Measurements from ENCODE around the gene SNAI1. TPM values are rescaled to one million over a fixed set of nuclear protein-coding genes. Genes with fewer than 3 reads are reported as not detected.
"Not testable (repeated sequence)": the region's sequence is repeated elsewhere in the genome, so short reads cannot be mapped to it uniquely, and the experiment has no call there.

Gene SNAI1
- total RNA-seq, 1 donor: 2.7 TPM

DNA sequence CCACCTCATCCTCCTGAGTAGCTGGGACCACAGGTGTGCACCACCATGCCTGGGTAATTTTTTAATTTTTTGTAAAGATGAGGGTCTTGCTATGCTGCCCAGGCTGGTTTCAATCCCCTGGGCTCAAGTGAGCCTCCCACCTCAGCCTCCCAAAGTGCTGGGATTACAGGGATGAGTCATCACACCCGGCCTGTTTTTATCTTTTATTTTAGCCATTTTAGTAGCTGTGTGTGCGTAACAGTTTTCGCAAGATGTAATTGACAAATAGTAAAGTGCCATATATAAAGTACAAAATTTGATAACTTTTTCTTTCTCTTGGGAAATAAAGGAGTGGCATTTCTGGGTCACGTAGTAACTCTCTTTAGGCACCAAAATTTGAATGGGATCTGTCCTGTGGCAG, 21.4 kb downstream of the SNAI1 start:
- DNase-seq (ENCODE audit: low read depth): no peak
- no peak for TF ChIP-seq CTCF (IDR thresholded peaks at IDR 0.05; ENCODE audit: insufficient read depth, low read length)
- H3K4me3 ChIP-seq (ENCODE audit: low read depth, low read length): no peak overlapping the region

- no peak for TF ChIP-seq CTCF (IDR thresholded peaks at IDR 0.05; ENCODE audit: insufficient read depth, low read length)
- no peak overlapping the region for H3K4me3 ChIP-seq (ENCODE audit: low read depth, low read length)
- no peak for DNase-seq (ENCODE audit: low read depth)
These were observed 22.7 kb downstream of the SNAI1 start for GRCh38 chr20:50005471-50005981.

- no peak for DNase-seq (ENCODE audit: low read depth)
- TF ChIP-seq CTCF (IDR thresholded peaks at IDR 0.05; ENCODE audit: insufficient read depth, low read length): no peak
These were observed 24.6 kb downstream of the SNAI1 start for GRCh38 chr20:50007369-50007768.

DNA sequence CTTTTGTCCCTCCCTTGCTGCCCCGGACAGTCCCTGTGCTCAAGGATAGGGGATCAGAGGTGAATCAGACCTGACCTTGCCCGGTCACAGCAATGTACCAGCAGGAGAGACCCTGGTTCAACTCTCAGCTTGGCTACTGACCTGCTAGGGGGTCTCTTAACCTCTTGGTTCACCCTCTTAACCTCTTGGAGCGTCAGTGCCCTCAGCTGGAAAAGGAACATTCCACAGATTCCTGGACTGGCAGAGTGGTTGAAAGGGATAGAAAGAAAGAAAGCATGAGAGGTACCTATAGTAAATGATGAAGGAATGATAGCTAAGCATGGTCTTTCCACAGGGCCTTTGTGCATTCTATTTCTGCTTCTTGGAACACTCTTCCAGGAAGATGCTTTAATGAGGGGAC, 25.2 kb downstream of the SNAI1 start:
- TF ChIP-seq CTCF (IDR thresholded peaks at IDR 0.05; ENCODE audit: insufficient read depth, low read length): no peak
- no peak for DNase-seq (ENCODE audit: low read depth)
- H3K4me3 ChIP-seq (ENCODE audit: low read depth, low read length): no peak overlapping the region

More at GRCh38 chr20:50007369-50007768, 24.6 kb downstream of the SNAI1 start:
- no peak overlapping the region for H3K4me3 ChIP-seq (ENCODE audit: low read depth, low read length)

DNA sequence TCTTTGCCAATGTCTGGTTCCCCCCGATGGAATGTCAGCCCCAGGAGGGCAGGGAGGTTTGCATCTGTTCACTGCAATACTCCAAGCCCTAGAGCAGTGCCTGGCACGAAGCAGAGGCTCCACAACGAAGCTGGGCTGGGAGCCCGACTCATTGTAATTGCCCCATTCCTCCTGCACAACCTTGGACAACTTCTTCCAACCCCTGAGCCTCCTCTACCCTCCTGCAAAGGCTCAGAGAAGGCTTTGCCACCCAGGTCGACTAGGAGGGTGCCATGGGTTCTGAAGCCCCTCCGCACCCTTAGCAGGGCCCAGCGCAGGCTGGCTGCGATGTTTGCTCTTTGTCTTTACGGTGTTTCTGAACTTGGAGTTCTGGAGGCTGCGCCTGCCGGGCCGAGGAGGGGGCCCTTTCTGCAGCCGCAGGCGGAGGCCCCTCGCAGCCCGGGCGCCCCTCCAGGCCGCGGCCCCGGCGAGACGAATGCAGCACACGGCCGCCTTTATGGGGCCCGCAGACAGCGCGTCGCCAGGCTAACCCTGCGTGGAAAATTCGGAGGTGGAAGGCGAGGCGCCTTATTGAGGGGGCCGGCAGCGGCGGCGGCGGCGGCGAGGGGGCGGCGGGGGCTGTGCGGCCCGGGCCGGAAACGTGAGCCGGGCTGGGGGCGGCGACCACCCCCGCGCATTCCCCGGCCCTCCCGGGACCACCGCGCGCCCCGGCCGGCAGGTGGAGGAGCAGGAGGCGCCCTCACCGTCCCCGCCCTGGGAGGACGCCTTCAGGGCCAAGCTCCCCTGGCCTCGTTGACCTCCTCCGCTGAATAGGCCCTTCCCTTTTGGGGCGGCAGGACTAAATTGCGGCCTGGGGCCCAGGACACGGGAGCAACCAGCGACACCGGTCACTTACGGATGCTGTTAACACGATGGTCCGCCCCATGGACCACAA, 27.0 kb downstream of the SNAI1 start:
- no peak for TF ChIP-seq CTCF (IDR thresholded peaks at IDR 0.05; ENCODE audit: insufficient read depth, low read length)
- H3K4me3 ChIP-seq (ENCODE audit: low read depth, low read length): no peak overlapping the region
- DNase-seq (ENCODE audit: low read depth): no peak

- not testable (repeated sequence) for H3K4me3 ChIP-seq (ENCODE audit: low read depth, low read length); DNase-seq (ENCODE audit: low read depth)
These were observed 28.8 kb downstream of the SNAI1 start for GRCh38 chr20:50011597-50011996.
